ENCODE results near the gene CXCR6.

Gene CXCR6

GRCh38 chr3:45948311-45948781 is 5.1 kb downstream of the CXCR6 start:
- DNase-seq (ENCODE audit: low read depth in 3 of 3) = no peak

- DNase-seq (ENCODE audit: low read depth in 3 of 3) = no peak
Observed at GRCh38 chr3:45948881-45949280, 5.6 kb downstream of the CXCR6 start.

GRCh38 chr3:45949432-45949831 is 6.2 kb downstream of the CXCR6 start:
- no peak for DNase-seq (ENCODE audit: low read depth in 3 of 3)

- DNase-seq (ENCODE audit: low read depth in 3 of 3) = no peak
Observed at GRCh38 chr3:45950131-45950530, 6.9 kb downstream of the CXCR6 start.

- peak in 1 of 3 experiments; percentile 20 for DNase-seq (ENCODE audit: low read depth in 3 of 3)
Observed at GRCh38 chr3:45950686-45951600, 7.7 kb downstream of the CXCR6 start.

GRCh38 chr3:45951946-45952345 is 8.7 kb downstream of the CXCR6 start:
- no peak for DNase-seq (ENCODE audit: low read depth in 3 of 3)

- DNase-seq (ENCODE audit: low read depth in 3 of 3) = no peak
Observed at GRCh38 chr3:45952456-45952855, 9.2 kb downstream of the CXCR6 start.

GRCh38 chr3:45953536-45953935 is 10.3 kb downstream of the CXCR6 start:
- no peak for DNase-seq (ENCODE audit: low read depth in 3 of 3)

GRCh38 chr3:45954306-45954705 is 11.0 kb downstream of the CXCR6 start:
- no peak for DNase-seq (ENCODE audit: low read depth in 3 of 3)

- no peak for DNase-seq (ENCODE audit: low read depth in 3 of 3)
Observed at GRCh38 chr3:45955017-45955647, 11.9 kb downstream of the CXCR6 start.

- DNase-seq (ENCODE audit: low read depth in 3 of 3) = no peak
Observed at GRCh38 chr3:45955706-45956105, 12.4 kb downstream of the CXCR6 start.

- DNase-seq (ENCODE audit: low read depth in 3 of 3) = no peak
Observed at GRCh38 chr3:45957586-45957985, 14.3 kb downstream of the CXCR6 start.

- DNase-seq (ENCODE audit: low read depth in 3 of 3) = no peak
Observed at GRCh38 chr3:45958321-45958791, 15.1 kb downstream of the CXCR6 start.

- DNase-seq (ENCODE audit: low read depth in 3 of 3) = no peak
Observed at GRCh38 chr3:45959201-45959600, 15.9 kb downstream of the CXCR6 start.

GRCh38 chr3:45960289-45960688 is 17.0 kb downstream of the CXCR6 start:
- DNase-seq (ENCODE audit: low read depth in 3 of 3) = no peak

- DNase-seq (ENCODE audit: low read depth in 3 of 3) = no peak
Observed at GRCh38 chr3:45962033-45962432, 18.8 kb downstream of the CXCR6 start.

GRCh38 chr3:45964139-45964538 is 20.9 kb downstream of the CXCR6 start:
- DNase-seq (ENCODE audit: low read depth in 3 of 3) = no peak

- no peak for DNase-seq (ENCODE audit: low read depth in 3 of 3)
Observed at GRCh38 chr3:45965253-45965652, 22.0 kb downstream of the CXCR6 start.

GRCh38 chr3:45965653-45966052 is 22.4 kb downstream of the CXCR6 start:
- DNase-seq (ENCODE audit: low read depth in 3 of 3) = no peak

- DNase-seq (ENCODE audit: low read depth in 3 of 3) = no peak
Observed at GRCh38 chr3:45966371-45966791, 23.1 kb downstream of the CXCR6 start.

GRCh38 chr3:45966950-45967640 is 23.8 kb downstream of the CXCR6 start:
- no peak for DNase-seq (ENCODE audit: low read depth in 3 of 3)

GRCh38 chr3:45967724-45968123 is 24.5 kb downstream of the CXCR6 start:
- no peak for DNase-seq (ENCODE audit: low read depth in 3 of 3)

All from stimulated activated CD4-positive, alpha-beta T cell treated with anti-CD3 and anti-CD28 coated beads, TNF-alpha, amount 100 ng/mL, for 4 hours (primary cell).